ENCODE results near the gene MIAT.

GRCh38 chr22:26718488-26718887, 61.1 kb downstream of the MIAT start:
- TF ChIP-seq CTCF (IDR thresholded peaks at IDR 0.05; ENCODE audit: low read length) (no peak), EZH2 (optimal IDR thresholded peaks at IDR 0.05; ENCODE audit: low read depth, low read length) (no peak), EZH2phosphoT487 (IDR thresholded peaks at IDR 0.05; ENCODE audit: low read length) (no peak)
